OCI-LY3 (cell line): ENCODE data around the gene OR5P2.

Experiments
- H2AFZ ChIP-seq: fragments of 200-600, 300-600 bp; shearing (Covaris generic); 2 replicates; pipeline ENCODE4 v1.6.0; 2014; ENCODE audit warnings: antibody characterized with exemption, low read depth, low read length
- H3K27ac ChIP-seq: fragments of 200-600, 300-600 bp; sonication (generic); 2 replicates; pipeline ENCODE4 v1.5.1; 2014; ENCODE audit warnings: mild to moderate bottlenecking, low read length, moderate library complexity, mixed read lengths
- H3K27me3 ChIP-seq: fragments of 200-600, 300-600 bp; sonication (generic); 2 replicates; pipeline ENCODE4 v1.6.1; 2014; ENCODE audit warnings: low read depth, low read length, mixed read lengths
- H3K36me3 ChIP-seq: fragments of 200-600, 300-600 bp; sonication (generic); replicated peaks from 2 replicates; pipeline ENCODE3; 2014; ENCODE audit warnings: low read depth, low read length, mixed read lengths
- H3K4me1 ChIP-seq: fragments of 300-600, 200-600 bp; sonication (generic); 2 replicates; pipeline ENCODE4 v1.6.1; 2014; ENCODE audit warnings: low read length, mixed read lengths
- H3K4me2 ChIP-seq: fragments of 200-600, 300-600 bp; sonication (generic); 2 replicates; pipeline ENCODE4 v1.6.1; 2014; ENCODE audit warnings: low read length, mixed read lengths
- H3K4me3 ChIP-seq: fragments of 300-600, 200-600 bp; sonication (generic); 2 replicates; pipeline ENCODE4 v1.5.1; 2014; ENCODE audit warnings: antibody characterized with exemption, mild to moderate bottlenecking, low read length, moderate library complexity
- H3K79me2 ChIP-seq: fragments of 300-600, 200-600 bp; shearing (Covaris generic); 2 replicates; pipeline ENCODE4 v1.6.1; 2014; ENCODE audit warnings: mild to moderate bottlenecking, low read length, mixed read lengths
- H3K9ac ChIP-seq: fragments of 300-600, 200-600 bp; shearing (Covaris generic); 2 replicates; pipeline ENCODE4 v1.6.0; 2014; ENCODE audit warnings: mild to moderate bottlenecking, low read length, moderate library complexity
- H3K9me3 ChIP-seq: fragments of 200-600, 300-600 bp; shearing (Covaris generic); 2 replicates; pipeline ENCODE4 v1.6.1; 2014; ENCODE audit warnings: low read length, mixed read lengths; ENCODE audit not compliant: insufficient read depth
- H4K20me1 ChIP-seq: fragments of 200-600, 300-600 bp; sonication (generic); 2 replicates; pipeline ENCODE4 v1.6.1; 2016; ENCODE audit warnings: low read length, mixed read lengths; ENCODE audit not compliant: insufficient read depth
- EZH2phosphoT487 ChIP-seq: fragments of 200-600 bp; shearing (Covaris generic); IDR thresholded peaks from 2 replicates; pipeline ENCODE4 v1.6.1; 2018; ENCODE audit warnings: antibody characterized with exemption, mixed run types, low read depth
- TF ChIP-seq, protein P1 (sequence below): fragments of 200-600, 300-600 bp; sonication (generic); IDR thresholded peaks from 2 replicates; pipeline ENCODE4 v1.5.1; 2014; ENCODE audit warnings: antibody characterized with exemption, low read length, low read depth

The OR5P2 gene

GRCh38 chr11:7796842-7797241 lies at the start of gene OR5P2:
OR5P2 (minus strand) TSS chr11:7796942; CDS start chr11:7796942, 0 bp downstream.
- Histone ChIP-seq H4K20me1 (no peaks in the 10 kb centered on the region), H3K9me3 (no peaks in the 10 kb centered on the region), H2AFZ (no peak within 1 kb of the TSS), H3K4me3 (no peak within 1 kb of the TSS), H3K36me3 (no peaks in the 10 kb centered on the region), H3K4me2 (no peak within 1 kb of the TSS), H3K27ac (no peak within 1 kb of the TSS), H3K9ac (no peak within 1 kb of the TSS), H3K27me3 (no peaks in the 10 kb centered on the region), H3K4me1 (no peaks in the 10 kb centered on the region), H3K79me2 (no peaks in the 10 kb centered on the region)
- no peak for TF ChIP-seq EZH2phosphoT487
- TF ChIP-seq, protein P1, sequence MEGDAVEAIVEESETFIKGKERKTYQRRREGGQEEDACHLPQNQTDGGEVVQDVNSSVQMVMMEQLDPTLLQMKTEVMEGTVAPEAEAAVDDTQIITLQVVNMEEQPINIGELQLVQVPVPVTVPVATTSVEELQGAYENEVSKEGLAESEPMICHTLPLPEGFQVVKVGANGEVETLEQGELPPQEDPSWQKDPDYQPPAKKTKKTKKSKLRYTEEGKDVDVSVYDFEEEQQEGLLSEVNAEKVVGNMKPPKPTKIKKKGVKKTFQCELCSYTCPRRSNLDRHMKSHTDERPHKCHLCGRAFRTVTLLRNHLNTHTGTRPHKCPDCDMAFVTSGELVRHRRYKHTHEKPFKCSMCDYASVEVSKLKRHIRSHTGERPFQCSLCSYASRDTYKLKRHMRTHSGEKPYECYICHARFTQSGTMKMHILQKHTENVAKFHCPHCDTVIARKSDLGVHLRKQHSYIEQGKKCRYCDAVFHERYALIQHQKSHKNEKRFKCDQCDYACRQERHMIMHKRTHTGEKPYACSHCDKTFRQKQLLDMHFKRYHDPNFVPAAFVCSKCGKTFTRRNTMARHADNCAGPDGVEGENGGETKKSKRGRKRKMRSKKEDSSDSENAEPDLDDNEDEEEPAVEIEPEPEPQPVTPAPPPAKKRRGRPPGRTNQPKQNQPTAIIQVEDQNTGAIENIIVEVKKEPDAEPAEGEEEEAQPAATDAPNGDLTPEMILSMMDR = no peak

DNA sequence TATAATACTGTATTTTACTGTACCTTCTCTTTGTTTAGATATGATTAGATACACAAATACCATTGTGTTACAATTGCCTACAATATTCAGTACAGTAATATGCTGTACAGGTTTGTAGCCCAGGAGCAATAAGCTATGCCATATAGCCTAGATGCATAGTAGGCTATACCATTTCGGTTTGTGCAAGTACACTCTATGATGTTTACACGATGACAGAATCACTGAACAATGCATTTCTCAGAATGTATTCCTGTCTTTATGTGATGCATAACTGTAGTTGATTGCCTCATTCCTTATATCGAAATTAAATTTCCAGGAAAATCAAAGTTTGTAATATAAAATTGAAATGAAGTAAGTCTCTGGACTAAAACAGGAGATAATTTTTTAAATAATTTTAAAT lies 49.3 kb upstream of the OR5P2 start:
- no peak overlapping the region for H3K4me2 ChIP-seq
- H3K27me3 ChIP-seq = peaks cover 19% of the 10 kb centered on the region
- peaks cover 11% of the 10 kb centered on the region for H3K4me1 ChIP-seq
- no peaks in the 10 kb centered on the region for H3K9me3 ChIP-seq
- no peak overlapping the region for H2AFZ ChIP-seq
- no peak overlapping the region for H3K9ac ChIP-seq
- H4K20me1 ChIP-seq = no peaks in the 10 kb centered on the region
- no peak overlapping the region for H3K27ac ChIP-seq
- no peaks in the 10 kb centered on the region for H3K36me3 ChIP-seq
- no peaks in the 10 kb centered on the region for H3K79me2 ChIP-seq
- TF ChIP-seq EZH2phosphoT487 = no peak
- TF ChIP-seq, protein P1 = no peak
- H3K4me3 ChIP-seq = no peak overlapping the region

DNA sequence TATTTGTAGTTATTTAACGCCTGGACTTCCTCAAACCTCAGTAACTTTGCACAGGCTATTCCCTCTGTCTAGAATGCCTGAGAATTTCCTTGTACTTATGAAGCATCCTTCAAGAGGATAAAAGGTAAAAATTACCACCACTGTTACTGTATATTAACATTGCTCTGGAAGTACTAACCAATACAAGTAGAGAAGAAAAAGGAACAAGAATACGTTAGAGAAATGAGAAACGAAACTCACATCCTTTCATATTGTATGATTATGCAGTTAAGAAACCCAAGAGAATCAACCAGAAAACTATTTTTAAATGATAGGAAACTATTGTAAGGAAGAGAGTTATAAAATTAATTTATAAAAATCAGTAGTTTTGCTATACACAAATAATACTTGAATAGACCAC lies 48.2 kb upstream of the OR5P2 start:
- no peak overlapping the region for H2AFZ ChIP-seq
- H3K79me2 ChIP-seq = no peaks in the 10 kb centered on the region
- no peaks in the 10 kb centered on the region for H3K9me3 ChIP-seq
- TF ChIP-seq, protein P1 = no peak
- no peak for TF ChIP-seq EZH2phosphoT487
- no peak overlapping the region for H3K4me2 ChIP-seq
- peaks cover 11% of the 10 kb centered on the region for H3K4me1 ChIP-seq
- peaks cover 19% of the 10 kb centered on the region for H3K27me3 ChIP-seq
- H3K36me3 ChIP-seq = no peaks in the 10 kb centered on the region
- H4K20me1 ChIP-seq = no peaks in the 10 kb centered on the region
- H3K27ac ChIP-seq = no peak overlapping the region
- H3K9ac ChIP-seq = no peak overlapping the region
- no peak overlapping the region for H3K4me3 ChIP-seq

- H3K4me2 ChIP-seq = no peak overlapping the region
- H3K79me2 ChIP-seq = no peaks in the 10 kb centered on the region
- no peak overlapping the region for H3K4me3 ChIP-seq
- H4K20me1 ChIP-seq = no peaks in the 10 kb centered on the region
- no peak overlapping the region for H3K27ac ChIP-seq
- no peaks in the 10 kb centered on the region for H3K9me3 ChIP-seq
- peaks cover 19% of the 10 kb centered on the region for H3K27me3 ChIP-seq
- no peaks in the 10 kb centered on the region for H3K36me3 ChIP-seq
- H3K4me1 ChIP-seq = peaks cover 11% of the 10 kb centered on the region
- no peak overlapping the region for H2AFZ ChIP-seq
- no peak overlapping the region for H3K9ac ChIP-seq
- TF ChIP-seq, protein P1 = no peak
- TF ChIP-seq EZH2phosphoT487 = no peak
These were observed 47.8 kb upstream of the OR5P2 start for GRCh38 chr11:7844521-7844920.
